ENCODE measurements around the gene RYR2.

- TF ChIP-seq TEAD2 (tag; IDR thresholded peaks at IDR 0.05) (no peak), ZEB2 (IDR thresholded peaks at IDR 0.05) (no peak), DPF2 (IDR thresholded peaks at IDR 0.05) (no peak), MAFF (IDR thresholded peaks at IDR 0.05; ENCODE audit: low read length) (no peak), CBFB (CRISPR knock-in tag; IDR thresholded peaks at IDR 0.05) (no peak), MLX (CRISPR knock-in tag; conservative IDR thresholded peaks at IDR 0.05) (no peak), CTCF (IDR thresholded peaks at IDR 0.05 in 2 of 3, conservative IDR thresholded peaks at IDR 0.05 in 1 of 3; ENCODE audit: insufficient read depth in 2 of 3, low read depth in 1 of 3, low read length in 3 of 3) (no peak), FOXK2 (conservative IDR thresholded peaks at IDR 0.05 in 1 of 2, IDR thresholded peaks at IDR 0.05 in 1 of 2; ENCODE audit: low read depth in 2 of 2) (no peak), POLR2AphosphoS5 (IDR thresholded peaks at IDR 0.05; ENCODE audit: control insufficient read depth, insufficient read depth, low read depth, low read length) (no peak), THRB (CRISPR knock-in tag; conservative IDR thresholded peaks at IDR 0.05) (no peak), KDM4B (IDR thresholded peaks at IDR 0.05; ENCODE audit: borderline replicate concordance in 2 of 2, low read depth in 1 of 2) (no peak), PBX2 (CRISPR knock-in tag; IDR thresholded peaks at IDR 0.05; ENCODE audit: low read depth) (no peak), PBX2 (tag; conservative IDR thresholded peaks at IDR 0.05; ENCODE audit: low read depth) (no peak)
Measured at GRCh38 chr1:237574536-237574935, 532.6 kb downstream of the RYR2 start.
